Hepatocyte (in vitro differentiated cells): ENCODE data around the gene TADA1. TPM values are rescaled to one million over a fixed set of nuclear protein-coding genes. Genes with fewer than 3 reads are reported as not detected.
A peak's percentile ranks its signal among the peaks of the same experiment; 100 is the strongest.

Source experiments
- DNase-seq: peaks from one replicate; pipeline ENCODE4 v3.0.0-alpha.2; 2016; ENCODE audit warnings: low spot score
- H2AFZ ChIP-seq: fragments of 200-600 bp; sonication (generic); 2 replicates; pipeline ENCODE4 v1.6.0; 2016; ENCODE audit warnings: antibody characterized with exemption, mild to moderate bottlenecking
- H3K27ac ChIP-seq: fragments of 200-600 bp; sonication (generic); 2 replicates; pipeline ENCODE4 v1.5.1; 2016; ENCODE audit warnings: mild to moderate bottlenecking
- H3K27me3 ChIP-seq: fragments of 200-600 bp; sonication (generic); 2 replicates; pipeline ENCODE4 v1.6.1; 2016
- H3K36me3 ChIP-seq: fragments of 200-600 bp; sonication (generic); replicated peaks from 2 replicates; pipeline ENCODE4 v1.5.1; 2016; ENCODE audit warnings: low read depth; ENCODE audit not compliant: insufficient read depth
- H3K4me1 ChIP-seq: fragments of 200-600 bp; sonication (generic); 2 replicates; pipeline ENCODE4 v1.5.1; 2016; ENCODE audit warnings: mild to moderate bottlenecking, moderate library complexity; ENCODE audit not compliant: insufficient read depth
- H3K4me2 ChIP-seq: fragments of 200-600 bp; sonication (generic); 2 replicates; pipeline ENCODE4 v1.6.0; 2016
- H3K4me3 ChIP-seq: fragments of 200-600 bp; sonication (generic); 2 replicates; pipeline ENCODE4 v1.5.1; 2016; ENCODE audit warnings: mild to moderate bottlenecking
- H3K79me2 ChIP-seq: fragments of 200-600 bp; sonication (generic); 2 replicates; pipeline ENCODE4 v1.6.0; 2017; ENCODE audit warnings: mild to moderate bottlenecking
- H3K9me2 ChIP-seq: fragments of 200-600 bp; sonication (generic); replicated peaks from 2 replicates; pipeline ENCODE4 v1.6.0; 2017; ENCODE audit warnings: mild to moderate bottlenecking; ENCODE audit not compliant: insufficient read depth
- H3K9me3 ChIP-seq: fragments of 200-600 bp; sonication (generic); 2 replicates; pipeline ENCODE4 v1.5.1; 2016; ENCODE audit warnings: low read depth, mild to moderate bottlenecking
- H4K20me1 ChIP-seq: fragments of 200-600 bp; sonication (generic); 2 replicates; pipeline ENCODE4 v1.6.0; 2016; ENCODE audit warnings: mild to moderate bottlenecking; ENCODE audit not compliant: insufficient read depth, poor library complexity, severe bottlenecking
- EZH2 ChIP-seq: fragments of 200-600 bp; sonication (generic); IDR thresholded peaks from 2 replicates; pipeline ENCODE4 v1.6.1; 2016; ENCODE audit warnings: antibody characterized with exemption, mild to moderate bottlenecking, borderline replicate concordance
- EZH2phosphoT487 ChIP-seq: fragments of 200-600 bp; sonication (generic); IDR thresholded peaks from one replicate; pipeline ENCODE4 v1.6.1; 2018; ENCODE audit warnings: antibody characterized with exemption, mild to moderate bottlenecking, low read depth, moderate library complexity; ENCODE audit not compliant: unreplicated experiment, severe bottlenecking
- WGBS: methylation state at CpG from one replicate; pipeline ENCODE4 v1.1.6; 2016; ENCODE audit warnings: low lambda C conversion rate; ENCODE audit errors: missing lambda C conversion rate; 5-methylcytosine and 5-hydroxymethylcytosine counted together
- polyA plus RNA-seq: library from polyadenylated mRNA; unstranded; fragments of >200 nt; fragmentation: Nextera tagmentation; extraction: Ambion mirVana; gene quantifications from 2 replicates; pipeline ENCODE4 v1.2.1, GENCODE V29; 2016
- total RNA-seq: library from RNA; depleted of rRNA; stranded (reverse); fragments of >200 nt; gene quantifications from 2 replicates; pipeline ENCODE4 v1.2.3, GENCODE V29; 2014
- TF ChIP-seq, protein P1 (sequence below): fragments of 200-600 bp; sonication (generic); IDR thresholded peaks from 2 replicates; pipeline ENCODE4 v1.5.1; 2016; ENCODE audit warnings: antibody characterized with exemption, mild to moderate bottlenecking; ENCODE audit not compliant: poor library complexity

The TADA1 gene
- total and polyA plus RNA-seq, 2 experiments from 2014 or later: 13.4 to 21.4 TPM

DNA sequence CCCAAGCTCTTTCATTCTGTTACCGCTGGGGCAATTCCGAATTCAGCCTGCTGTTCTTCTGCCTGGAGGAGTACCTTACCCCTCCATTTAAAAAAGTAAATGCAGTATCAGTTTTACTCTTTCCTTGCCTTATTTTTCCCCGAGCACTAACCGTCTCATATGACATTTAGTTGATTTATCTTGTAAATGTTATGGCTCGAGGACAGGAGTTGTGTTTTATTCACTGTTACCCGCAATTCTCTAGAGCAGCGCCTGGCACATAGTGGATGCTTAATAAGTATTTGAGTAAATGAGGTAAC, 425 bp upstream of the TADA1 start:
- peaks cover 4% of the 10 kb centered on the region for H3K4me1 ChIP-seq
- no peaks in the 10 kb centered on the region for H3K9me2 ChIP-seq
- no peak overlapping the region for H3K27ac ChIP-seq
- H3K27me3 ChIP-seq: no peaks in the 10 kb centered on the region
- peak overlapping the region; percentile 21 for H3K4me3 ChIP-seq
- H3K4me2 ChIP-seq: peak overlapping the region; percentile 79
- peaks cover 4% of the 10 kb centered on the region for H4K20me1 ChIP-seq
- no peaks in the 10 kb centered on the region for H3K36me3 ChIP-seq
- 10% methylated on average over 7 of the region's 7 CpGs for WGBS
- H3K9me3 ChIP-seq: no peaks in the 10 kb centered on the region
- H2AFZ ChIP-seq: peak overlapping the region; percentile 69
- peaks cover 42% of the 10 kb centered on the region for H3K79me2 ChIP-seq
- no peak for DNase-seq
- TF ChIP-seq EZH2phosphoT487 (no peak), EZH2 (no peak)
- TF ChIP-seq, protein P1, sequence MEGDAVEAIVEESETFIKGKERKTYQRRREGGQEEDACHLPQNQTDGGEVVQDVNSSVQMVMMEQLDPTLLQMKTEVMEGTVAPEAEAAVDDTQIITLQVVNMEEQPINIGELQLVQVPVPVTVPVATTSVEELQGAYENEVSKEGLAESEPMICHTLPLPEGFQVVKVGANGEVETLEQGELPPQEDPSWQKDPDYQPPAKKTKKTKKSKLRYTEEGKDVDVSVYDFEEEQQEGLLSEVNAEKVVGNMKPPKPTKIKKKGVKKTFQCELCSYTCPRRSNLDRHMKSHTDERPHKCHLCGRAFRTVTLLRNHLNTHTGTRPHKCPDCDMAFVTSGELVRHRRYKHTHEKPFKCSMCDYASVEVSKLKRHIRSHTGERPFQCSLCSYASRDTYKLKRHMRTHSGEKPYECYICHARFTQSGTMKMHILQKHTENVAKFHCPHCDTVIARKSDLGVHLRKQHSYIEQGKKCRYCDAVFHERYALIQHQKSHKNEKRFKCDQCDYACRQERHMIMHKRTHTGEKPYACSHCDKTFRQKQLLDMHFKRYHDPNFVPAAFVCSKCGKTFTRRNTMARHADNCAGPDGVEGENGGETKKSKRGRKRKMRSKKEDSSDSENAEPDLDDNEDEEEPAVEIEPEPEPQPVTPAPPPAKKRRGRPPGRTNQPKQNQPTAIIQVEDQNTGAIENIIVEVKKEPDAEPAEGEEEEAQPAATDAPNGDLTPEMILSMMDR: peak; percentile 5

DNA sequence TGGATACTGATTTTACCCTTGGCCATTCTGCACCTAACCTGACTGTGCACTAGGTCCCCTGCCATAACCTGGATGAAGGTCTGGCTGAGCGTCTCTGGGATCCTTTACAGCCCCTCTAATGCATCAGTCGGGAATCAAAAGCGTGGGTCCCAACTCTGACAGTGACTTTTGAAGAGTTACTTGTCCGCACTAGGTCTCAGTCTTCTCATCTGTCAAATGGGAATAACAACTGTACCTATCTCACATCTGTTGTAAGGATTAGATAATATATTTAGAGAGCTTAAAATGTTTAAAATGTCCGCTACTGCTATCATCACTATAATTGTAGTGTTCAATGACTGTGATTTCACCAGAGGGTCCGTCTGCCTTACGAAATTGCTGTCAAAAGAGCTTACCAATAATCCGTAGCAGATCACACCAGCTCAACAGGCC, 746 bp downstream of the TADA1 start:
- DNase-seq: no peak
- 33% methylated on average over 8 of the region's 8 CpGs for WGBS
- Histone ChIP-seq H2AFZ (peak overlapping the region; percentile 71), H3K9me2 (no peaks in the 10 kb centered on the region), H3K9me3 (no peaks in the 10 kb centered on the region), H3K4me3 (peak overlapping the region; percentile 85), H3K4me2 (peak overlapping the region; percentile 81), H4K20me1 (peaks cover 12% of the 10 kb centered on the region), H3K79me2 (peaks cover 53% of the 10 kb centered on the region), H3K27ac (peak overlapping the region; percentile 94), H3K36me3 (no peaks in the 10 kb centered on the region), H3K27me3 (no peaks in the 10 kb centered on the region), H3K4me1 (peaks cover 4% of the 10 kb centered on the region)
- TF ChIP-seq EZH2: no peak
- TF ChIP-seq EZH2phosphoT487: no peak
- TF ChIP-seq, protein P1: no peak

DNA sequence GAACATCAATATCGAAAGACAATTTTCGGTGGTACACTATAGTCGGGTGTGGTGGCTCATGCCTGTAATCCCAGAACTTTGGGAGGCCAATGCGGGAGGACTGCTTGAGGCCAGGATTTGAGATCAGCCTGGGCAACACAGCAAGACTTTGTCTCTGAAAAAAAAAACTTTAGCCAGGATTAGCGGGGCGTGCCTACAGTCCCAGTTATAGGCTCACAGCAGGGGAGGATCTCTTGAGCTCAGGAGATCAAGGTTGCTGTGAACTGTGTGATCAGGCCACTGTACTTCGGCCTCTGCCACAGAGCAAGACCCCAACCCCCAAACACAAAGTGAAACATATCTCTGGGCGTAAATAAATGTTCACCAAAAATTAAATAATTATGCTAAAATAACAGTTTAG, 1.6 kb downstream of the TADA1 start:
- H3K4me1 ChIP-seq: peaks cover 4% of the 10 kb centered on the region
- H3K9me3 ChIP-seq: no peaks in the 10 kb centered on the region
- no peaks in the 10 kb centered on the region for H3K36me3 ChIP-seq
- H2AFZ ChIP-seq: no peak overlapping the region
- no peak for DNase-seq
- H3K27me3 ChIP-seq: no peaks in the 10 kb centered on the region
- H3K79me2 ChIP-seq: peaks cover 62% of the 10 kb centered on the region
- no peaks in the 10 kb centered on the region for H3K9me2 ChIP-seq
- H3K4me3 ChIP-seq: no peak overlapping the region
- TF ChIP-seq EZH2 (no peak), EZH2phosphoT487 (no peak)
- TF ChIP-seq, protein P1: no peak
- no peak overlapping the region for H3K27ac ChIP-seq
- WGBS: 89% methylated on average over 8 of the region's 8 CpGs
- H3K4me2 ChIP-seq: peak overlapping the region; percentile 81
- peaks cover 17% of the 10 kb centered on the region for H4K20me1 ChIP-seq

DNA sequence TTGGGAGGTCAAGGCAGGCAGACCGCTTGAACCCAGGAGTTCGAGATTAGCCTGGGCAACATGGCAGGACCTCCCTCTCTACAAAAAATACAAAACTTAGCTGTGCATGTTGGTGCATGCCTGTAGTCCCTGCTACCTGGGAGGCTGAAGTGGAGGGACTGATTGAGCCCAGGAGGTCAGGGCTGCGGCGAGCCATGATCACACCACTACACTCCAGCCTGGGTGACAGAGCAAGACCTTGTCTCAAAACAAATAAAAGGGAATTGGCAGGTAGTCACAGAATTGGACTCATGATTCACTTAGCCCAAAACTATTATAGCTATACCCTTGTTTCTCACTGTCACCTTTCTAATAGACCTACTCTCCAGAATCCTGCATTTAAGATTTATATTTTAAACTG, 5.5 kb downstream of the TADA1 start:
- Histone ChIP-seq H2AFZ (no peak overlapping the region), H3K4me1 (peaks cover 4% of the 10 kb centered on the region), H3K4me3 (no peak overlapping the region), H3K36me3 (no peaks in the 10 kb centered on the region), H4K20me1 (peaks cover 17% of the 10 kb centered on the region), H3K9me2 (no peaks in the 10 kb centered on the region), H3K9me3 (no peaks in the 10 kb centered on the region), H3K27me3 (no peaks in the 10 kb centered on the region), H3K27ac (no peak overlapping the region), H3K4me2 (no peak overlapping the region), H3K79me2 (peaks cover 77% of the 10 kb centered on the region)
- DNase-seq: no peak
- WGBS: 93% methylated on average over 4 of the region's 4 CpGs
- TF ChIP-seq EZH2phosphoT487: no peak
- TF ChIP-seq, protein P1: no peak
- no peak for TF ChIP-seq EZH2
